Hematopoietic multipotent progenitor cell treated with erythropoietin and hydrocortisone succinate and interleukin-3 and kit ligand, for 8 days (in vitro differentiated cells): ENCODE measurements around the gene C1orf174.
A peak's percentile ranks its signal among the peaks of the same experiment; 100 is the strongest.

Experiments used
- DNase-seq: peaks from one replicate; pipeline ENCODE4 v3.0.0-alpha.2; 2015

Gene C1orf174

GRCh38 chr1:3893190-3893589 is 6.9 kb downstream of the C1orf174 start:
- DNase-seq = no peak

GRCh38 chr1:3892748-3893147 is 7.3 kb downstream of the C1orf174 start:
- DNase-seq = no peak

DNA sequence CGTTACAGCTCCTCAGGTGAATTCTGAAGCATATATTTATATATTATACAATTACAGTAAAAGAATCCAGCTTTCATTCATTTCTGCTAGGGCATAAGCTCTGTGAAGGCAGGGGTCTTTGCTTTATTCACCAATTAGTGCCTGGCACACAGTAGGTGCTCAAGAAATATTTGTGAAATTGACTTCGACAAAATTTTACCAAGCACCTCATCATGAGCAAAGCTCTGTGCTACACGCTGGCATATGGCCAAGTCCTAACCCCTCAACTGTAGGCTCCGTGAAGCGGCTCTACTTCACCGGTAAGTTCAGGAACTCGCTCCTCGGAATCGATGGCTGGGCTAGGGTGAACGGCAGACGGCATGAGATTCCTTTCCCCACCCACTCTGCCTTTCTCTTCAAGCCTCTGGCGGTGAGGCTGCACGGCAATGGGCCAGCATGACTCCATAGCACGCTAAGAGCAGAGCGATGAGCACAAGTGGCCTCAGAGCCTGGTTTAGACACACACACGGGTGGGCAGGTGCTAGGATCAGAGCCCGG is 8.7 kb downstream of the C1orf174 start:
- no peak for DNase-seq

GRCh38 chr1:3890389-3891328 is 9.4 kb downstream of the C1orf174 start:
- DNase-seq = peak; percentile 62

DNA sequence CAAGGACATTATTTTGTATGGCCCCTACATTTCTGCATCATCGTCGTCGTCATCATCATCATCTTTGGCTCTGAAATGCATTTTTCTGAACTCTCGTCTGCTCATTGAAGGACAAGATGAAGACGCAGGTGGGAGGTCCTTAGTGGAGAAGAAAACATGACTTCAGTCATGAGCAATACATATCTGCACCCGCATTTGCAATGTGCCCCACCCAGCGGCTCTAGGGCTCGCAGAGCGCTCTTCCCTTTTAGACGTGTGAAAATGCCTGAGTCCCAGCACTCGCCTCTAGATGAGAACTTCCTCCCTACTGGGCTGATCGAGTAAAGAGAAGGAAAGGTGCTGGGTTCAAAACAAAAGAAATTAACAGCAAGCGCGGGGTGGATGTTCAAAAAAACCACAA is 10.1 kb downstream of the C1orf174 start:
- DNase-seq = no peak

DNA sequence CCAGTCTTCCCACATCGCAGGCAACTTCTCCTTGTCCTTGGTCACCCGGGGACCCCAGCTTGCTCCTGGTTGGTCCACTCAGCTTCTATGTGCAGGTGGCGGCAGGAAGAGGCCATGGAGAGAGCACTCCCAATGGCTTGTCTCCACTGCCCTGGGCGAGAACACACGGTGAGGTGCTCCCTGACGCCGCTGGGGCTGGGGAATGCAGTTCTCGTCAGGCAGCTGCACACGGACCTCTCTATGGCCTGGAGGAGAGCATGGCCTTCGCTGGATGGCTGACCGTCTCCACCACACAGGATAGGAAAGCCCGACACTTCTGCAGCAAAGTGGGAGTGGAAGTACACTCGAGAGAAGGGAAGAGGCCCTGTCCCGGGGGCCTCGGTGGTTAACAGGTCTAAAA is 11.8 kb downstream of the C1orf174 start:
- no peak for DNase-seq

DNA sequence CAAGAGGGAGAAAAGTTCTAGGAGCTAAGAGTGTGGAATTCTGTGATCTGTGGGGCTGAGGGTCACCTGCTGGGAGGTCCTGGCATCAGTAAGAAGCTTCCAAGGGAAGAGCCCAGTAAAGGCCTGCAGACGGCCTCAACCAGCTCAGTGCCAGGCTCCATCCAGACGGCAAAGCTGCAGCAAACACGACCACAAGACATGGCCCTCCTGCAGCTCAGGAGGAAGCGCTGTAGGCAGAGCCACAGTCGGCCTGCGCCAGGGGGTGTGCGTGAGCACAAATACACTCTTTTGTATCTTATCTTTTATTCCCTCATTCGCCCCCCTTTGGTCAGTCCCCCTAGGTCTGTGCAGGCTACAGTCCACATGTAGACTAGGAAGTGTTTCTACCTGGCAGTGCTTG is 13.4 kb downstream of the C1orf174 start:
- DNase-seq = no peak

- DNase-seq = no peak
These were observed 13.9 kb downstream of the C1orf174 start for GRCh38 chr1:3886106-3886670.

GRCh38 chr1:3885611-3886010 is 14.5 kb downstream of the C1orf174 start:
- no peak for DNase-seq

GRCh38 chr1:3884966-3885365 is 15.1 kb downstream of the C1orf174 start:
- no peak for DNase-seq

DNA sequence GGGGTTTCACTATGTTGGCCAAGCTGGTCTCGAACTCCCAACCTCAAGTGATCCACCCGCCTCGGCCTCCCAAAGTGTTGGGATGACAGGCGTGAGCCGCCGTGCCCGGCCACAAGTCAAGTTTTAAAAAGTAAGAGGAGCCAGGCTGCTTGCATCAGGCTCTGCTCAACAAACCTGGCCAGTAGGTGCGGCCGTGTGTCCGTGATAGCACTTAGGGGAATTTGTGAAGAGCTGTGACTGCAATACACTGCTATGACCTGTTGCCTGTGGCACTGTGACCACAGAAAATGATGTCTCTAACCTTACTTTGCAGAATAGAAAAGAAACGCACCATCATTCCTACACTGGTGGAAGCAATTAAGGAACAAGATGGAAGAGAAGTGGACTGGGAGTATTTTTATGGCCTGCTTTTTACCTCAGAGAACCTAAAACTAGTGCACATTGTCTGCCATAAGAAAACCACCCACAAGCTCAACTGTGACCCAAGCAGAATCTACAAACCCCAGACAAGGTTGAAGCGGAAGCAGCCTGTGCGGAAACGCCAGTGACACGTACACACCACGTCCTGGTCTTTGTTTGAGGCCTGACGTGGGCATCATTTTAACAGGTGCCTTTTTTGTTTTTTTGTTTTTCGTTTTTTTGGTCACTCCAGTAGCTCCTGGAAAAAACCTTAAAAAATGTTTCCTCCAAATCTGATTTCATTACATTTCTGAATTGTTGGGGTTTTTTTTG is 16.7 kb downstream of the C1orf174 start:
- no peak for DNase-seq

- peak; percentile 71 for DNase-seq
These were observed 18.9 kb downstream of the C1orf174 start for GRCh38 chr1:3881193-3881480.

- no peak for DNase-seq
These were observed 19.5 kb downstream of the C1orf174 start for GRCh38 chr1:3880429-3881192.

DNA sequence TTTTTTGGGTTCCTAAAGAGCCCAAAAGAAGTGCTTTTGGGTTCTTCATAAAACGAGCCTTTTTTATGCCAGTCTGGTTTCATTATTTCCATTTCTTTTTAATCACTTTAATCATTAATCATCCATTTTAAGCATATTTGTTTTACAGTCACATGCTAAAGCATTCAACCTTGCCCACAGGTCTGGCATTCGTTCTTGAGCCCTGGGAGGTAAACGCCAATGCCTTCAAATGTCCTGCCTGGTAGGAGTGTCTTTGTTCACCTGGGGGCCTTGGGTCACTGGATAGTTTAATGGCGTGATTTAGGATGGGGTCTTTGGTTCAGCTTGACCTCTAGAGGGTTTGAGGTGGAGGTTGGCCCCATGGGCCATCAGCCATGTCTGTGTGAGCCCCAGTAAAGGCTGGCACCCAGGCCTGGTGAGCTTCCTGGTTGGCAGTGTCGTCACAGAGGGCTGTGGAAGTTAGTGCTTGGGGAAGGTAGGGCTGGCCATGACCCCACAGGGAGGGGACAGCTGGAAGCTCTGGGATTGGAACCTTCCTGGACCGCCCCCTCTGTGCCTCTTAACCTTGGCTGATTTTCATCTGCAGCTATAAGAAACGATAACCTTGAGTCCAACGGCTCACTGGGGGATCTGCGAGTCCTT is 20.2 kb downstream of the C1orf174 start:
- no peak for DNase-seq

DNA sequence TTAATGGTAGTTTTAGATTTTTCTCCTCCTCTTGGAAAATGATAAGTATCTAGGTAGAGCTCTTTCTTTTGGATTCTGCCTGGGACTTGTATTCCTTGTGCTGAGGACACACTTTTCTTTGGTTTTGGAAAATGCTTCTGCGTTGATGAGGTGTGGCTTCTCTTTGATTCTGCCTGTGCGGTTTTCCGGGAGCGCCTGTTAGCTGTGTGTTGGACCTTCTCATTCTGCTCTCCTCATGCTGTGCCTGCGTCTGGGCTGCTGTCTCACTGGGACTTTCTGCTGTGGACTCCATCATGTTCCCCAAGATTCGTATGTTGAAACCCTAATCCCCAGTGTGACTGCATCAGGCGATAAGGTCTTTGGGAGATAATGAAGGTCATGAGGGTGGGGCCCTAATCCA is 21.0 kb downstream of the C1orf174 start:
- no peak for DNase-seq

- DNase-seq = no peak
These were observed 23.4 kb downstream of the C1orf174 start for GRCh38 chr1:3876716-3877115.

- no peak for DNase-seq
These were observed 25.3 kb downstream of the C1orf174 start for GRCh38 chr1:3874736-3875135.

DNA sequence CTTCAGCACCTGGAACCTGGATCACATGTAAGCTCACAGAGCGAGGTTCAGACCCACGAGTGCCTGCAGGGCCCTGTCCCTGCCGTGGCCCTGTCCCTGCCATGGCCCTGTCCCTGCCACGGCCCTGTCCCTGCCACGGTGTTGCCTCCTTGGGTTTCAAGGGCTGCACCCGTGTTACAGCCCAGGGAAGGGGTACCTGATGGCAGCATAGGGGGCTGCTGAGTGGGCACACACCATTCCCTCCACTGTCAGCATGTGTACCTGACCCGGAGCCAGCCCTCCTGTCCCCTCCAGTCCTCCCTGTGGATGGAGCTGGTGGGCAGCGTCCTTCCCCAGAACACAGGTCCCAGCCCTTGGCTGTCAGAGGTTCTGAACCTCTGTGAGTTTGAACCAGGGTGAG is 27.5 kb downstream of the C1orf174 start:
- no peak for DNase-seq

GRCh38 chr1:3871451-3871805 is 28.6 kb downstream of the C1orf174 start:
- no peak for DNase-seq

- peak; percentile 35 for DNase-seq
These were observed 30.2 kb downstream of the C1orf174 start for GRCh38 chr1:3869751-3870301.

GRCh38 chr1:3868464-3869006 is 31.5 kb downstream of the C1orf174 start:
- DNase-seq = no peak

- no peak for DNase-seq
These were observed 34.4 kb downstream of the C1orf174 start for GRCh38 chr1:3865606-3866160.
